HG02642 (cell line): Measurements from ENCODE around the gene PARD6G.
"Not testable (repeated sequence)": the region's sequence is repeated elsewhere in the genome, so short reads cannot be mapped to it uniquely, and the experiment has no call there.

Experiments used
- ATAC-seq: cut with Tn5 transposase; IDR thresholded peaks from one replicate; pipeline ENCODE4 v1.9.1; 2021; ENCODE audit warnings: mild to moderate bottlenecking; ENCODE audit not compliant: unreplicated experiment, poor library complexity

PARD6G gene

DNA sequence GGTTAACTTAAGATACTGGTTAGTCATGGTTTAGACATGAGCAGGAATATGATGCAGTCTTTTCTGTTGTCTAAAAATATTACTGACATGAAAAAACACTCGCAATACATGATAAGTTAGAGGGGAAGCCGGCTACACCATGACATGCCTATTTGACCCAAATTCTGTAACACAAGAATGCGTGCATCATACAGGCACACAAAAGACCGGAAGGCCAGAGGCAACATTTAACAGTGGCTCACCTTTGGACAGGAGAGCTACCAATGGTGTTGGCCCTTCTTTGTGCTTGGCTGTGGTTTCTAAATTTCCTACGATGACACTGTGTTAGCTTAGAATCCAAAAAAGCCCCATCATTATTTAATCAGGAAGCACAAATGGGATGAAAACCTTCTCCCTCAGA lies 4.1 kb downstream of the PARD6G start:
- no peak for ATAC-seq

GRCh38 chr18:80241919-80242777 lies 5.2 kb downstream of the PARD6G start:
- no peak for ATAC-seq

- no peak for ATAC-seq
These were observed 7.5 kb downstream of the PARD6G start for GRCh38 chr18:80239830-80240229.

DNA sequence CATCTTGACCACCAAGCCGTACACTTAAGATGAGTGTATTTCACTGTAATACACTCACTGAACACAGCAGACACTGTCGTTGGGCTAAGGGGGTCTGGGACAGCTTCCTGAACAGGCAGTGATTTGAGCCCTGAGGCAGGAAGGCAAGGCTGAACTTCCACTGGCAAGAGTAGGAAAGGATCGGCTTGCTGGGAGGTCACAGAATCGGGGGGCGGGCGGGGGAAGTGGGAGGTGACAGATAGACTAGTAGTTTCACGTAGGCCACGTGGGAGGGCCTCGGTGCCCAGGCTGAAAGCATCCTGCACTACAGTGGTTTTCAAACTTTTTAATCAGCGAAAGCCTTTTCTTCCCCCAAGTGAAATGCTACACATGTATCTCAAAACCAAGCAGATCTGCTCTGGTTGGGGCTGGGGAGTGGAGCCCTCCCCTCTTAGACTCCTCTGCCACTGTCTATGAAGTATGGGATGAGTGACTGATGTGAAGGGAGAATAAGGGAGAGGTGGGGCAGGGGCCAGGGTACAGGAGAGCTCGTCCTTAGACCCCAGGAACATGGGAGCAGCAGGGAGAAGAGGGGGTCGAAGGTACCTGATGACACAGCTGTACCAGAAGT lies 8.6 kb downstream of the PARD6G start:
- no peak for ATAC-seq

GRCh38 chr18:80237519-80237918 lies 9.8 kb downstream of the PARD6G start:
- ATAC-seq, result not testable (repeated sequence)

GRCh38 chr18:80234398-80234797 lies 12.9 kb downstream of the PARD6G start:
- no peak for ATAC-seq

GRCh38 chr18:80233899-80234298 lies 13.4 kb downstream of the PARD6G start:
- no peak for ATAC-seq

DNA sequence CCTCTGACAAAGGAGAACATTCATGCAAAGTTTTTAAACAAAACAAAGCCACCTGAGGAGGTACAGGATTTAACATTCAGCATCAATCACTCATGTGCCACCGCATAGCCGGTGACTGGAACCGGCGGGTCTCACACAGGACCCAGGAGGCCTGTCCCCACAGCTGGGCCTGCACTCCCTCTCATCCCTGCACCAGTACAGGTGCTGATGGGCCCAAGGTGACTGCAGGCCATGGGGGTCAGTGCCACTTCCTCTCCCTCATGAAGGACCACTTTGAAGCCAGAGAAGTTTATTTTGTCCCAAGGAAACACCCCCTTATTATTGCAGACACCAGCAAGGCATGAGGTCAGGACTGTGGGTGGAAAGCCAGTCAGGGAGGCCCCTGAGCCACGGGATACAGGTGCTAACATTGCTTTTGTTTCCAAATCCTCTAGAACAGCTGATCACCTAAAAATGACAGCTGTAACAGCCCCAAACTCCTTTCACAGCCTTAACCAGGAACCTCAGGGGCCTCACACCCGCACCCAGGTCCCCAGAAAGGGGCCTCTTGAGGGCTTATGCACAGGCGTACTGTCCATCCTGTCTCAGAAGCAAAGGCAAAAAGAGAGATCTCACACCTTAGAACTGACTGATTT lies 14.0 kb downstream of the PARD6G start:
- no peak for ATAC-seq

GRCh38 chr18:80232710-80233109 lies 14.6 kb downstream of the PARD6G start:
- no peak for ATAC-seq

DNA sequence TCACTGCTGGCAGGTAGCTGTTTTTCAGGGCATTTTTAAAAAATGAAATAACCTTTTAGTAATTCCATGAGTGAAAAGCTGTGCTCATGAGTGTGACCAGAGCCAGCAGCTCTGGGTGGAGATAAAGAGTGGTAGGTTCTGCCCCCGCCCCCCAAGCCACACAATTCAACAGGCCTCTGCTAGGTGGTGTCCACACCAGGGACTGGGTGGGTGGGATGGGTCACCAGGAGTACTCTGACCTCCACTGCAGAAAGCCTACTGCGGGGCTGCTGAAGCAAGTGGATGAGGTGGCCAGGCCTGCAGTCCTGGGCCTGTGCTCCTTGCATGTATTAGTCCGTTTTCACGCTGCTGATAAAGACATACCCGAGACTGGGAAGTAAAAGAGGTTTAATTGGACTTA lies 15.3 kb downstream of the PARD6G start:
- no peak for ATAC-seq

DNA sequence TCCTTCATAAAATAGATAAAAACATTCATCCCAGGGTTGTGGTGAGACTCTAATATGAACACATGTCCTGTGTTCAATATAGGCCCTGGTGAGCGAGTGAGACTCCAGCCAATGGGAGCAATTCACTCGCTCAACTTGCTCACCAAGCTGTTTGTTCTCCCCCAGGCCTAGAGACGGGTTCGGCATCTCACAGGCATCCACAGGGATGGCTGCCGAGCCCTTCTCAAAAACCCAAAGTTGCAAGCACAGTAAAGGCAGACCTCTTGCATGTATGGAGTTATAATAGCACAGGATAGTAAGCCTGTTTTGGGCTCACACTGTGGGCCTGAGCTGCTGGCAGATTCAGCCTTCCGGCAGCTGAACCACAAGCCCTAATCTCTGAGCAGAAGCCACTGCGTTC lies 15.7 kb downstream of the PARD6G start:
- no peak for ATAC-seq

DNA sequence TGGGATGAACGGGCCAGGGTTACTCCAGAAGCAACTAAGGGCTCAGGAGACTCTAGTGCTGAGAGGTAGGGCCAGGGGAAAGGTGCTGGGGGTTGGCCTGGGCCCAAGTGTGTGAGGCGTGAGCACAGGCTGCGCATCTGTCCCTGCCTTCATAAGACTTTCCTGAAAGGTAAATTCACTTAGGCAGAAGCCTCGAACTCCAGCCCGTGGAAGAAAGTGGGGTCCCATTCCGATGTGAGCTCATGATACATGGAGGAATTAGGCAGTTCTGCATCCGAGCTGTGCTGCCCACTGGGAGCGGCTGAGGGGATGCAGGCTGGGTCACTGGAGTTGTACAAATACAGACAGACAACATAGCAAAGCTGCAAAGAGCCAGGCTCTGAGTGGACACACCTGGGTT lies 16.2 kb downstream of the PARD6G start:
- ATAC-seq, result no peak

- no peak for ATAC-seq
These were observed 17.3 kb downstream of the PARD6G start for GRCh38 chr18:80229766-80230745.

GRCh38 chr18:80229363-80229762 lies 18.0 kb downstream of the PARD6G start:
- no peak for ATAC-seq

GRCh38 chr18:80228051-80228848 lies 19.1 kb downstream of the PARD6G start:
- no peak for ATAC-seq

DNA sequence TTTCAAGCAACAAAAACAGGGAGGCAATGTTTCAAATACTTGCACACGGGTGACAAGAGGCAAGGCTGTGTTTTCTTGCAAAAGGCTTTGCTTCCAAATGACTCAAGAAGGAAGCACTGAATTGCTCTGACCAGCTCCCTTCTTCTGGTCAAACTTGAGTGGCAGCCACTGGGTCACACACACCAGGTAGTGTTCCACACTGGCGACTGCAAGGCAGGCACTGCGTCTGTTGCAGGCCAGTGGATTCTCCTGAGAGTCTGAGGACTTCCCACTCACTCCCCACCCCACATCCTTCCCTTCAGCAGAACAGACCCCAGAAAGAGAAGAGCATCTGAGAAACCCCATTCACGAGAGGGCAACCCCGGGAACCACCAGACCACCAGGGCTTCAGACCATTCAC lies 19.8 kb downstream of the PARD6G start:
- ATAC-seq, result no peak

- no peak for ATAC-seq
These were observed 21.6 kb downstream of the PARD6G start for GRCh38 chr18:80225685-80226084.

GRCh38 chr18:80223581-80224148 lies 23.6 kb downstream of the PARD6G start:
- no peak for ATAC-seq

- not testable (repeated sequence) for ATAC-seq
These were observed 27.8 kb downstream of the PARD6G start for GRCh38 chr18:80219488-80219887.
